ENCODE measurements around the gene SH3RF1. TPM values are rescaled to one million over a fixed set of nuclear protein-coding genes. Genes with fewer than 3 reads are reported as not detected.

The SH3RF1 gene
- total and polyA plus RNA-seq, 2 of the 13 experiments (the other 11 are each of a cell fraction or from before 2014, with no cell fraction given) = 3.1 to 3.2 TPM

GRCh38 chr4:169094656-169095231 is 176.0 kb downstream of the SH3RF1 start (continued):
- TF ChIP-seq GPBP1L1 (CRISPR knock-in tag; IDR thresholded peaks at IDR 0.05) = no peak
- no peak for TF ChIP-seq ZNF232 (CRISPR knock-in tag; IDR thresholded peaks at IDR 0.05; ENCODE audit: borderline replicate concordance)

- TF ChIP-seq ZNF7 (CRISPR knock-in tag; IDR thresholded peaks at IDR 0.05) (no peak), ZNF775 (CRISPR knock-in tag; IDR thresholded peaks at IDR 0.05; ENCODE audit: borderline replicate concordance) (no peak), ARID2 (CRISPR knock-in tag; IDR thresholded peaks at IDR 0.05; ENCODE audit: borderline replicate concordance) (no peak), ZNF597 (CRISPR knock-in tag; IDR thresholded peaks at IDR 0.05) (no peak), E2F2 (CRISPR knock-in tag; IDR thresholded peaks at IDR 0.05; ENCODE audit: borderline replicate concordance) (no peak), ATAD3A (CRISPR knock-in tag; IDR thresholded peaks at IDR 0.05) (no peak), MEIS1 (CRISPR knock-in tag; IDR thresholded peaks at IDR 0.05; ENCODE audit: borderline replicate concordance) (no peak)
- CTCF ChIA-PET (ENCODE audit: low intra/inter-chr PET ratio, low total read pairs) = no interaction called here
- no peaks in the 10 kb centered on the region for H3K79me2 ChIP-seq (ENCODE audit: insufficient read depth, low read length)
- H3K27ac ChIP-seq (ENCODE audit: extremely low read length, insufficient read depth, low read length) = no peak overlapping the region
- H2AFZ ChIP-seq (ENCODE audit: low read length) = no peak overlapping the region
- H3K4me2 ChIP-seq (ENCODE audit: low read depth, low read length) = no peak overlapping the region
- 89% methylated on average over 3 of the region's 3 CpGs for WGBS (ENCODE audit: low lambda C conversion rate)
- H3K36me3 ChIP-seq (replicated peaks in 1 of 2; ENCODE audit: control insufficient read depth in 1 of 2, insufficient read depth in 2 of 2, low read length in 2 of 2) = peaks cover 2 to 8% of the 10 kb centered on the region in 2 experiments; a peak in 3 of 5 replicates
- intact Hi-C loops (cut with micrococcal nuclease; ENCODE audit: unreplicated experiment) = no loop called here
- no peaks in the 10 kb centered on the region for H3K9me3 ChIP-seq (ENCODE audit: low read length)
- no peak overlapping the region for H3K4me3 ChIP-seq (replicated peaks in 1 of 3; ENCODE audit: insufficient read depth in 1 of 3, low read depth in 2 of 3, low read length in 3 of 3)
- H4K20me1 ChIP-seq (ENCODE audit: insufficient read depth, low read length) = no peaks in the 10 kb centered on the region
- FAIRE-seq (no peak), DNase-seq (ENCODE audit: low spot score) (no peak), ATAC-seq (no peak)
- in situ Hi-C loops (cut with HindIII; ENCODE audit: extremely low pct_ligation_motif_present, low pct_unique_long_range_greater_than_20kb) = no loop called here
- no peak overlapping the region for H3K9ac ChIP-seq (ENCODE audit: insufficient read depth, low read depth, low read length)
- POLR2A ChIA-PET = no interaction called here
- no peaks in the 10 kb centered on the region for H3K4me1 ChIP-seq (ENCODE audit: insufficient read depth, low read length)
- no peaks in the 10 kb centered on the region for H3K27me3 ChIP-seq (ENCODE audit: control insufficient read depth in 1 of 2, insufficient read depth in 2 of 2, low read length in 2 of 2)
- BruUV-seq (replicated peaks) = no TSS peak
Observed at GRCh38 chr4:169092889-169093522, 177.8 kb downstream of the SH3RF1 start.

Data from HepG2 (cell line).